Measurements from ENCODE around the gene SCIN. TPM values are rescaled to one million over a fixed set of nuclear protein-coding genes. Genes with fewer than 3 reads are reported as not detected.
"Not testable (repeated sequence)": the region's sequence is repeated elsewhere in the genome, so short reads cannot be mapped to it uniquely, and the experiment has no call there.

SCIN gene
- total RNA-seq, 3 donors from 2014 or later, result 0.08 to 0.37 TPM; not detected in 1

DNA sequence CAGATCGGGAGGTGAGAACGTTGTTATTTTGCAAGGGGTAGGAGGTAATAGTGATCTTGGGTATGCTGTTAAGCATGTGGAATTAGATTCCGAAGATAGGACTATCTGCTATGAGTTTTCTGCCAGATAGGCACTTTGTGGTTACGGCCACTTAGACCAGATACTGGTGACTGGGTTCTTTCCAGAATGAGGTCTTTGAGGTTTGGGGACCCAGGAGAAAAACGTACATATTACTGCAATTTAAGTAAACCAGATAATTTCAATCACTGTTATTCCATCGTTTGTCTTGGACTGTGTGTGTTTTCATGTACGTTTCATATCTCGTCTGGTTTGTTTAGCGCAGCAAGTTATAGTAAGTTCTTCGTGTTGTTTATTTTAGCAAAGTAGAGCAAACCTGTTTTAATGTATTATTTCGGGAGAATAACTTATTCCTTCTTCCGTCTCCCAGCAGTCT, 117.2 kb downstream of the SCIN start:
- Mint-ChIP-seq H3K9me3 (no peaks in the 10 kb centered on the region), H3K4me3 (peak overlapping the region; percentile 89), H3K27me3 (ENCODE audit: low read depth) (no peaks in the 10 kb centered on the region), H3K36me3 (ENCODE audit: insufficient read depth) (no peaks in the 10 kb centered on the region), H3K4me1 (ENCODE audit: low read depth) (peaks cover 36% of the 10 kb centered on the region)
- ATAC-seq (no peak), DNase-seq (no peak)

- Mint-ChIP-seq H3K4me1 (ENCODE audit: low read depth) (peaks cover 41% of the 10 kb centered on the region), H3K4me3 (peak overlapping the region; percentile 89)
- not testable (repeated sequence) for H3K9me3 Mint-ChIP-seq; ATAC-seq; H3K27me3 Mint-ChIP-seq (ENCODE audit: low read depth); H3K36me3 Mint-ChIP-seq (ENCODE audit: insufficient read depth); DNase-seq
Observed at GRCh38 chr7:12688485-12689170, 118.1 kb downstream of the SCIN start.

DNA sequence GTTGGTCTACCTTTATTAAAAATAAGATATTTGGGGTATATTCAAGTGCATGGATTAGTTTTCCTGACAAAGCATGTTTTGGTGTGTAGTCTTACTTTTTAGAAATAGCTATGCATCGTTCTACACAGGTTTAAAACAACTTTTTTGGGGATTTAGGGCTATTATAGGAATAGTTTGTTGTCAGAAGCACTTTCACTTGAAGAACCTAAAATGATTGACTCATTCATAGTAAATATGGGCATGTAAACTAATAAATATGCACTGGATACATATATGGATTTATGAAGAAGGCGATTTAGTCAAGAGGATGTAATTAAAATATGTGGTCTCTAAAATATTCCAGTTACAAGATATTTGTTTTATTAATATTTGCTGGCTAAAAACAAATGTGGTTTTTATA, 118.9 kb downstream of the SCIN start:
- DNase-seq (no peak), ATAC-seq (no peak)
- H3K36me3 Mint-ChIP-seq (ENCODE audit: insufficient read depth), result no peaks in the 10 kb centered on the region
- no peak overlapping the region for H3K4me3 Mint-ChIP-seq
- H3K27me3 Mint-ChIP-seq (ENCODE audit: low read depth), result no peaks in the 10 kb centered on the region
- peaks cover 43% of the 10 kb centered on the region for H3K4me1 Mint-ChIP-seq (ENCODE audit: low read depth)
- no peaks in the 10 kb centered on the region for H3K9me3 Mint-ChIP-seq

DNA sequence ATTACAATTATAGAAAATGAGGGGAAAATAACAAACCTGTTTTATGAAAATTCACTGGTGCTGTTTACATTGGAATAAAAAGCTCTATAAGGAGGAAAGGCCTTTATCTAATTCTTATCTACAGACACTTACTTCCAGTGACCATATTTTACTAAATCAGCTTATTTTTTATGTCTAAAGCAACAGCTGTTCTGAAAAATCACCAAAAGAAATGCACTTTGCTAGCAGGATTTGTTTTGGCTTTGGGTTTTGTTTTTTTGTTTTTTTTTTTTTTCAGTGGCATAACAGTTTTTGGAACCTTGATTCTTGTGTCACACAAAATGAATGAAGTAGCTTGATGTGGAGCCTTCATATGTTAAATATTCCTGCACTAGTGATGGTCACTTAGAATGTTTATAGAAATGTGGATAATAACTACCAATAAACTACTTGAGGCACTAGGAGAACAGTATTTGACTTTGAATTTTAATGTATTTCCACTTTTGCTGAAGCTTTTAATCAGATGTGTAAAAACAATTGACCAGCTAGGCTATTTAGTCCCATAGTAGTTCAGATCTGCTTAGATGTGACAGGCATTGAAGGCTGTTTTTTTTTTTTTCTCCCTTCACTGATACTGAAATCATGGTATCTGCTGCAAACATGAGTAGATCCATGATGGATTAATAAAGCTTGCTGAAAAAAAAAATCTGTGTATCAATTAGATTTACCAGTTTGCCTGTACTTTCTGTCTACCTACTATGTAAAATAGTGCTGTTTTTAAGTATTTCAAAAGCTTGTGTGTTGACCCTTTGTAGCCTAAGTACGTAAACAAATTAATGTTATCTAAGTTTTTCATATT, 119.7 kb downstream of the SCIN start:
- H3K9me3 Mint-ChIP-seq, result no peaks in the 10 kb centered on the region
- peaks cover 47% of the 10 kb centered on the region for H3K4me1 Mint-ChIP-seq (ENCODE audit: low read depth)
- H3K27me3 Mint-ChIP-seq (ENCODE audit: low read depth), result no peaks in the 10 kb centered on the region
- no peaks in the 10 kb centered on the region for H3K36me3 Mint-ChIP-seq (ENCODE audit: insufficient read depth)
- no peak for DNase-seq
- H3K4me3 Mint-ChIP-seq, result no peak overlapping the region
- ATAC-seq, result no peak

DNA sequence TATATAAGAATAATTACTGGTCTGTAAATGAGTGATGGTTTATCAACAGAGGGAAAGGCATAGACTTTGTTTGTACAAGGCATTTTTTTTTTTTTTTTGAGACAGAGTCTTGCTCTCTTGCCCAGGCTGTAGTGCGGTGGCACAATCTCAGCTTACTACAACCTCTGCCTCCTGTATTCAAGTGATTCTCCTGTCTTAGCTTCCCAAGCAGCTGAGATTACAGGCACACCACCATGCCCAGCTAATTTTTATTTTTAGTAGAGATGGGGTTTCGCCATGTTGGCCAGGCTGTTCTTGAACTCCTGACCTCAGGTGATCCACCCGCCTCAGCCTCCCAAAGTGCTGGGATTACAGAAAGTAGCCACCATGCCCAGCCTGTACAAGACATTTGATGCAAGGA, 120.9 kb downstream of the SCIN start:
- not testable (repeated sequence) for H3K27me3 Mint-ChIP-seq (ENCODE audit: low read depth); DNase-seq; ATAC-seq; H3K4me3 Mint-ChIP-seq; H3K9me3 Mint-ChIP-seq; H3K36me3 Mint-ChIP-seq (ENCODE audit: insufficient read depth)
- peaks cover 39% of the 10 kb centered on the region for H3K4me1 Mint-ChIP-seq (ENCODE audit: low read depth)

- peaks cover 41% of the 10 kb centered on the region for H3K4me1 Mint-ChIP-seq (ENCODE audit: low read depth)
- DNase-seq, result no peak
- no peaks in the 10 kb centered on the region for H3K36me3 Mint-ChIP-seq (ENCODE audit: insufficient read depth)
- no peaks in the 10 kb centered on the region for H3K27me3 Mint-ChIP-seq (ENCODE audit: low read depth)
- H3K9me3 Mint-ChIP-seq, result no peaks in the 10 kb centered on the region
- no peak overlapping the region for H3K4me3 Mint-ChIP-seq
- ATAC-seq, result no peak
Observed at GRCh38 chr7:12692035-12692434, 121.5 kb downstream of the SCIN start.

DNA sequence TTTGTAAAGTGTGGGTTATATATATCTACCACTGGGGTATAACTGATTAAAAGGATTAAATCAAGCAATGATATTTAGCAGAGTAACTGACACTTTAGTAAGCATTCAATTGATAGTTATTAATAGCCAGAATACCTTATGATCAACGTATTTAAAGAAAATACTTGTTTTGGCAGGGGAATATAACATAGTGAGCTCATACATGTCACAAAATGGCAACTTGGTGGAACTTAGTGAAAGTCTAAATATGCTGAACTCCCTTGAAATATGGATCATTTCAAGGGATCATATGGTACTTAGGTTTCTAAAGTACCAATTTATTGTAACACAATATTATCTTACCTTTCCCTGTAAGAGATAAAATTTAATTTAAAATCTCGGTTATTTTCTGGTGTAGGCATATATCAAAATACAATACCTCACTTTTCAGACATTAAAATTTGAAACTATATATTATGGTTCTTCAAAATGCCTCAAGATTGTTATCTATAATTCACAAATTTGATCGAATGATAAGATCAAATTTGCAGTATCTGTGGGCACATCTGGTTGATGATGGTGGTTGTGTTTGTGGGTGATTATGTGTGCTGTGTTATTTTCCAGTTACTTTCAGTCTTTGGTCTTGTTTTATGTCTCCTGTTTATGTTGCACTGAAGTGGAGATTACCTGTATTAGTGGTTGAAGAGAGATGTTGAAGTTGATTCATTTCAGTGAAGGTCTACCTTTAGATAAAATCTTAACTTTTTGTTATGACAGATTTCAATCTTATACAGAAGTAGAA, 122.1 kb downstream of the SCIN start:
- Mint-ChIP-seq H3K9me3 (no peaks in the 10 kb centered on the region), H3K36me3 (ENCODE audit: insufficient read depth) (no peaks in the 10 kb centered on the region), H3K27me3 (ENCODE audit: low read depth) (no peaks in the 10 kb centered on the region), H3K4me3 (no peak overlapping the region), H3K4me1 (ENCODE audit: low read depth) (peaks cover 39% of the 10 kb centered on the region)
- ATAC-seq (no peak), DNase-seq (no peak)

DNA sequence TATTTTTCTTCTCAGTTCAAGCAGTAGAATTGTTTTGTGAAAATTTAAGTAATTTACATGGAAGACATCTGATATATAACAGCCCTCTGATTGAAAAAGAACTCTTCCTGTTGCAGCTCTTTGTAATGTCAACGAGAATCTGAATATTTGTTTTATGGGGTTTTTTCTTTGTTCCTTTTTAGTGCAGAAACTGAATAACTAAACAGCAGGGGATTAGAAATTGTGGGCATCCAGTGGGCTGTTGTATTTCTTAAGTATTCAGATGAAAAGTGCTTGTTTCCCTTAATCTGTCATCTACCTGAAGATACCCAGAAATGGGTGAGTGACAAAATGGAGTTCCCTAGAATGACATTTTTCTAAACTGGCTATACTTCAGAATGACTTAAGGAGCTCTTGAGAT, 124.3 kb downstream of the SCIN start:
- no peak for DNase-seq
- peaks cover 20% of the 10 kb centered on the region for H3K4me1 Mint-ChIP-seq (ENCODE audit: low read depth)
- H3K36me3 Mint-ChIP-seq (ENCODE audit: insufficient read depth), result no peaks in the 10 kb centered on the region
- H3K9me3 Mint-ChIP-seq, result no peaks in the 10 kb centered on the region
- no peaks in the 10 kb centered on the region for H3K27me3 Mint-ChIP-seq (ENCODE audit: low read depth)
- no peak for ATAC-seq
- H3K4me3 Mint-ChIP-seq, result no peak overlapping the region

GRCh38 chr7:12695965-12696364, 125.4 kb downstream of the SCIN start:
- H3K4me1 Mint-ChIP-seq (ENCODE audit: low read depth), result peaks cover 18% of the 10 kb centered on the region

GRCh38 chr7:12699299-12699698, 128.8 kb downstream of the SCIN start:
- no peak overlapping the region for H3K4me3 Mint-ChIP-seq
- no peak for DNase-seq
- peaks cover 8% of the 10 kb centered on the region for H3K9me3 Mint-ChIP-seq
- peaks cover 7% of the 10 kb centered on the region for H3K4me1 Mint-ChIP-seq (ENCODE audit: low read depth)
- H3K36me3 Mint-ChIP-seq (ENCODE audit: insufficient read depth), result peaks cover 11% of the 10 kb centered on the region
- no peak for ATAC-seq
- H3K27me3 Mint-ChIP-seq (ENCODE audit: low read depth), result no peaks in the 10 kb centered on the region

More at GRCh38 chr7:12695965-12696364, 125.4 kb downstream of the SCIN start:
- Mint-ChIP-seq H3K36me3 (ENCODE audit: insufficient read depth) (peaks cover 3% of the 10 kb centered on the region), H3K9me3 (no peaks in the 10 kb centered on the region), H3K27me3 (ENCODE audit: low read depth) (no peaks in the 10 kb centered on the region), H3K4me3 (no peak overlapping the region)
- DNase-seq (no peak), ATAC-seq (no peak)

DNA sequence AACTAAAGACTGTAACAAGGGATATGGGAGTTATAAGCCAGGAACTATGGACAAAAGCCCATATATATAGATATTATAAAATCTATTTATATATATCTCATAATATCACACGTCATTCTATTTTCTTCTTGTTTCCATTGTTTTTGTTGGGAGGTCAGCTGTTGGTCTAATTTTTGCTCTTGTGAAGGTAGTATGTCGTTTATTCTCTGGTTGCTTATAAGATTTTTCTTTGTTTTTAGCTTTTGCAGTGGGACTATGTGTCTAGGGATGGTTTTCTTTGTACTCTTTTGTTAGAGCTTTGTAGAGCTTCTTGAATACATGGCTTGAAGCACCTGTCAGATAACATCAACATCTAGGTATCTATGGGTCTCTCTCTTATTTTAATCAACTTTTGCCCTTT, 130.9 kb downstream of the SCIN start:
- peaks cover 8% of the 10 kb centered on the region for H3K9me3 Mint-ChIP-seq
- peaks cover 11% of the 10 kb centered on the region for H3K36me3 Mint-ChIP-seq (ENCODE audit: insufficient read depth)
- ATAC-seq (no peak), DNase-seq (no peak)
- H3K27me3 Mint-ChIP-seq (ENCODE audit: low read depth), result no peaks in the 10 kb centered on the region
- H3K4me1 Mint-ChIP-seq (ENCODE audit: low read depth), result peaks cover 2% of the 10 kb centered on the region
- H3K4me3 Mint-ChIP-seq, result no peak overlapping the region

DNA sequence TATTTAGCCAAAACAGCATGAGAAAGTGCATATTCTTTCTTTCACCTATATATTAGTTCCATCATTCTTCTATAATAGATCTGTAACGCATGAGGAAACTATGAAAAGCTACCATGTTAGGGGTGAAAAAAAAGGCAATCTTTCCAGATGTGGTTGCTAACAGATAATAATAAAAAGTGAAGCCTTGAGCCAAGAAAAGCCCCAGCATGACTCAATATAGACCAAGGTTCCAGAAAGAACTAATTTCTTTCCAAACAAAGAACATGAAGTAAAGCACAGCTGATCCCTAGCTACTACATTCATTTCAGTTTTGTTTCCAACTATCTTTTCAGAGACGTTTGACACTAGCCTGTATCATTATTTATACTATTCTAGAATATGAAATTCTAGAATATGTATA, 133.4 kb downstream of the SCIN start:
- Mint-ChIP-seq H3K27me3 (ENCODE audit: low read depth) (no peaks in the 10 kb centered on the region), H3K4me1 (ENCODE audit: low read depth) (no peaks in the 10 kb centered on the region), H3K36me3 (ENCODE audit: insufficient read depth) (peaks cover 11% of the 10 kb centered on the region), H3K9me3 (peaks cover 8% of the 10 kb centered on the region), H3K4me3 (no peak overlapping the region)
- ATAC-seq (no peak), DNase-seq (no peak)

GRCh38 chr7:12705878-12706277, 135.4 kb downstream of the SCIN start:
- Mint-ChIP-seq H3K9me3 (peaks cover 8% of the 10 kb centered on the region), H3K27me3 (ENCODE audit: low read depth) (no peaks in the 10 kb centered on the region), H3K4me1 (ENCODE audit: low read depth) (no peaks in the 10 kb centered on the region), H3K4me3 (no peak overlapping the region), H3K36me3 (ENCODE audit: insufficient read depth) (peaks cover 9% of the 10 kb centered on the region)
- DNase-seq (no peak), ATAC-seq (no peak)

GRCh38 chr7:12706900-12707536, 136.5 kb downstream of the SCIN start:
- Mint-ChIP-seq H3K27me3 (ENCODE audit: low read depth) (no peaks in the 10 kb centered on the region), H3K4me3 (no peak overlapping the region), H3K4me1 (ENCODE audit: low read depth) (no peaks in the 10 kb centered on the region), H3K9me3 (no peaks in the 10 kb centered on the region), H3K36me3 (ENCODE audit: insufficient read depth) (peaks cover 3% of the 10 kb centered on the region)
- no peak for DNase-seq
- ATAC-seq, result no peak
